Mesangial cell (primary cell): ENCODE data around the gene FOXN3. TPM values are rescaled to one million over a fixed set of nuclear protein-coding genes. Genes with fewer than 3 reads are reported as not detected.

Experiments
- total RNA-seq: library from RNA; depleted of rRNA; stranded (reverse); fragments of >200 nt; gene quantifications from 2 replicates; pipeline ENCODE4 v1.2.3, GENCODE V29; 2015

FOXN3 gene
- 23.0 and 36.8 TPM in 2 replicates for total RNA-seq

GRCh38 chr14:89417091-89417464 lies at the start of gene FOXN3:
FOXN3 (minus strand) TSS chr14:89417233; CDS start chr14:89412476, 4,757 bp downstream.

